Retina (tissue), 1 donor: Measurements from ENCODE around the gene C12orf76.
"Not testable (repeated sequence)": the region's sequence is repeated elsewhere in the genome, so short reads cannot be mapped to it uniquely, and the experiment has no call there.

Experiments used
- DNase-seq: peaks from one replicate; pipeline ENCODE4 v3.0.0-alpha.2; 2016

The C12orf76 gene

GRCh38 chr12:110015132-110015531 is 33.2 kb downstream of the C12orf76 start:
- no peak for DNase-seq

GRCh38 chr12:110012659-110013058 is 35.7 kb downstream of the C12orf76 start:
- DNase-seq: no peak

- no peak for DNase-seq
These were observed 36.2 kb downstream of the C12orf76 start for GRCh38 chr12:110012137-110012536.

GRCh38 chr12:110010853-110011723 is 37.2 kb downstream of the C12orf76 start:
- DNase-seq: no peak

- not testable (repeated sequence) for DNase-seq
These were observed 39.5 kb downstream of the C12orf76 start for GRCh38 chr12:110008681-110009398.

GRCh38 chr12:110007881-110008280 is 40.4 kb downstream of the C12orf76 start:
- no peak for DNase-seq

GRCh38 chr12:110006115-110006514 is 42.2 kb downstream of the C12orf76 start:
- no peak for DNase-seq

- no peak for DNase-seq
These were observed 42.9 kb downstream of the C12orf76 start for GRCh38 chr12:110005319-110005973.

- DNase-seq: no peak
These were observed 43.7 kb downstream of the C12orf76 start for GRCh38 chr12:110004598-110004997.

- DNase-seq: no peak
These were observed 45.4 kb downstream of the C12orf76 start for GRCh38 chr12:110002676-110003515.

GRCh38 chr12:110001596-110001995 is 46.7 kb downstream of the C12orf76 start:
- no peak for DNase-seq

- peak; percentile 33 for DNase-seq
These were observed 48.3 kb downstream of the C12orf76 start for GRCh38 chr12:109999983-110000505.

- DNase-seq: no peak
These were observed 48.7 kb downstream of the C12orf76 start for GRCh38 chr12:109999649-109999971.

GRCh38 chr12:109998904-109999648 is 49.2 kb downstream of the C12orf76 start, which contains the start of gene ANKRD13A:
TSS of gene ANKRD13A (plus strand) at chr12:109999430. CDS start at chr12:109999689, 259 bp downstream.
- DNase-seq: peak; percentile 99

GRCh38 chr12:109998241-109998903 is 50.0 kb downstream of the C12orf76 start:
- no peak for DNase-seq

- DNase-seq: no peak
These were observed 50.9 kb downstream of the C12orf76 start for GRCh38 chr12:109997393-109997792.

- no peak for DNase-seq
These were observed 51.9 kb downstream of the C12orf76 start for GRCh38 chr12:109996483-109996853.

GRCh38 chr12:109995686-109996482 is 52.4 kb downstream of the C12orf76 start, which contains the start of gene GIT2:
TSS of gene GIT2 (minus strand) at chr12:109996368. CDS start at chr12:109996224, 144 bp downstream.
- peak; percentile 92 for DNase-seq

GRCh38 chr12:109995361-109995685 is 53.0 kb downstream of the C12orf76 start:
- no peak for DNase-seq
